GM19240 (cell line): ENCODE results near the gene SENP7.
"Not testable (repeated sequence)": the region's sequence is repeated elsewhere in the genome, so short reads cannot be mapped to it uniquely, and the experiment has no call there.

Experiments
- DNase-seq: peaks from one replicate; pipeline ENCODE4 v3.0.0; 2011; ENCODE audit warnings: low spot score; ENCODE audit not compliant: insufficient read length

Gene SENP7

DNA sequence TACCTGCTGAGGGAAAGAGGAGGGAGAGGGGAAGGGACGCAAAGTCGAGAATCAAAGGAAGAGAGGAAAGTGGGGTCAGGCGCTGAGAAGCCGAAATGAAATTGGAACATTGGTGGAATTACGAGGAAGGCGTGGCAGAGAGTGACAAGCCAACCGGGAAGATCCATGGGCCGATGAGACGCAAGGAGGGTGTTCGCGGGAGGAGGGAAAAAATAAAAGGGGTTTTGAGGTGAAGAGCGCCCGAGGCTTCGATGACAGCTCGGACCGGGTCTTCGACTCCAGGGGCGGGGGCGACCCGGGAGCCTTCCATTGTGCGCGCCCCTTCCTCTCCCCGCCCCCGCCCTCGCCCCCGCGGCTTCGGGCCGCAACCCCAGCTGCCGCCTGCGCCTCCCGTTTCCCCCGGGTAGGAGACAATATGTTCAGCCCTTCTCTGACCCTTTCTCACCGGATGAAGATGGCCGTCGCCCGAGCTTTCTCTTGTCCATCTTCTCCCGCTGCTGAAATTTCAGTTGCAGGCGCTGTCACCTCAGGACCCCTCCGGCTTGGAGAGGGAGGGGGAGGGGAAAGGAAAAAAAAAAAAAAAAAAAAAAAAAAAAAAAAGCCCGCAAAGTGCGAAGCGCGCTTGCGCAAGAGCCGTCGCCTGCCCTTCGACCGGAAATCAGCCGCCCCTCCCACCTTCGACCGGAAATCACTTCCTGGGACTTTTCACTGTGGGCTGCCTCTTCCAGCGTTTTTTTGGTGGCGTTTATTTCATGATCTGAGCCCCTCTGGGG, at the start of gene SENP7:
Gene SENP7 (minus strand): TSS at position 567 of the 773 bp plus-strand sequence. CDS start 82 bp downstream, at position 485.
- DNase-seq: peak; percentile 56

- DNase-seq: peak; percentile 85
Observed at GRCh38 chr3:101561630-101562328, 48.8 kb upstream of the SENP7 start, which contains the start of gene TRMT10C. Gene TRMT10C (plus strand): TSS chr3:101561868. CDS start chr3:101564782, 2,914 bp downstream.

DNA sequence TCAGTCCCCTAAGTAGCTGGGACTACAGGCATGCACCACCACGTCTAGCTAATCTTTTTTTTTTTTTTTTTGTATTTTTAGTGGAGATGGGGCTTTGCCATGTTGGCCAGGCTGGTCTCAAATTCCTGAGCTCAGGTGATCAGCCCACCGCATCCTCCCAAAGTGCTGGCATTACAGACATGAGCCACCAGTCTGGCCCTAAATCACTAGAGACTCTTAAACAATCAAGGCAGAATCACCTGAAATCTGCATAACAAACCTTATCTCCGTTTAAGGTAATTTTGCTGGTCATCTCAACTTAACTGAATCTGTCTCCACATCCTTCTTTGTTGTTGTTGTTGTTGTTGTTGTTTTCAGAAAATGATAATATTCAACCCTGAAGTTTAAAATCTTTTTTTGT, 43.1 kb upstream of the SENP7 start:
- DNase-seq: no peak

GRCh38 chr3:101553381-101553780, 40.4 kb upstream of the SENP7 start:
- not testable (repeated sequence) for DNase-seq

- not testable (repeated sequence) for DNase-seq
Observed at GRCh38 chr3:101551359-101552081, 38.5 kb upstream of the SENP7 start.

GRCh38 chr3:101549473-101549872, 36.5 kb upstream of the SENP7 start:
- no peak for DNase-seq

DNA sequence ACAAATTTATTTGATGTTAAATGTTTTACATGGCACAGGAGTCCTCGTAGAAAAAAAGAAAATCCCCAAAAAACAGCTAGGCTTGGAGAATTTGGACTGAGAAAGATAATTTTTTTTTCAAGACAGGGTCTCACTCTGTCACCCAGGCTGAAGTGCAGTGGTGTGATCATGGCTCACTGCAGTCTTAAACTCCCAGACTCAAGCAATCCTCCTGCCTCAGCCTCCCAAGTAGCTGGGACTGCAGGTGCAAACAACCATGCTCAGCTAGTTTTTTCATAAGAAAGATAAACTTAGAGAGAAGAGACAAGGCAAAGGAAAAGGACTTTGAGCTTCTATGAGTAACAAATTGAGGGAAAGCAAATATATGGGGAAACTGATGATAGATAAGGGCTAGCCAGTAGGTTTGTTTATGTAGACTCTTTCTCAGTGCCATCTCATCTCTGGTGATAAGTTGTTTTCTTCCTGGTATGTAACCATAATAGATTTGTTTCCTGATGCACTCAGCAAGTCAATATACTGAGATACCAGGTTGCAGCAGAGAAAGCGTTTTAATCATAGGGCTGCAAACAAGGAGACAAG, 35.6 kb upstream of the SENP7 start:
- DNase-seq: no peak

DNA sequence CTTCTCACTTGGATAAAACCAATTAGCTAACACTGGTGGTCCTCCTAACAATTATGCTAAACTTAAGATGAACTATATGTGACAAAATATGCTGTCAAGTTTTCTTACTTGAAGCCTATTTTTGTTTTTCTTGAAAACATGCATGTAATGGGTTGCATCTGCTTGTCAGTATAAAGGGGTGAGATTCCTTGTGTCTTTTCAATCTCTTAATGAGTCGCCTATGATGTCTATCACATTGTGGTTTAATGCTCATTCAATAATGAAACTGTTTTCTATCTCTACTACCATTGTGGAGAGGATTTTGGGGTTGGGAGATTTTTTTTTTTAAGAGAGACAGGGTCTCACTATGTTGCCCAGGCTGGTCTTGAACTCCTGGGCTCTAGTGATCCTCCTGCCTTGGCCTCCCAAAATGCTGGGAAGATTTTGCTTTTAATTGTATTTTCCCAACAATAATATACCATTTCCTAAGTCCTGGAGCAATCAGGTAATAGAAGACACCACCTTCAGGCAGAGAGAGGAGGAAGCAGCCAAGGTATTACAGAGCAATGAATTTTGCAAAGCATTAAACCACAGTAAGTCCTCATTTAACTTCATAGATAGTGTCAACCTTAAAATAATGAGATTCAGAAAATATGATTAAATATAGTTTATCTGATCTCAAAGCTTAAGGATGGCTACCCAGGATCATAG, 31.3 kb upstream of the SENP7 start:
- DNase-seq: no peak

GRCh38 chr3:101542957-101543356, 29.9 kb upstream of the SENP7 start:
- DNase-seq: no peak

- DNase-seq: not testable (repeated sequence)
Observed at GRCh38 chr3:101536955-101537354, 23.9 kb upstream of the SENP7 start.

DNA sequence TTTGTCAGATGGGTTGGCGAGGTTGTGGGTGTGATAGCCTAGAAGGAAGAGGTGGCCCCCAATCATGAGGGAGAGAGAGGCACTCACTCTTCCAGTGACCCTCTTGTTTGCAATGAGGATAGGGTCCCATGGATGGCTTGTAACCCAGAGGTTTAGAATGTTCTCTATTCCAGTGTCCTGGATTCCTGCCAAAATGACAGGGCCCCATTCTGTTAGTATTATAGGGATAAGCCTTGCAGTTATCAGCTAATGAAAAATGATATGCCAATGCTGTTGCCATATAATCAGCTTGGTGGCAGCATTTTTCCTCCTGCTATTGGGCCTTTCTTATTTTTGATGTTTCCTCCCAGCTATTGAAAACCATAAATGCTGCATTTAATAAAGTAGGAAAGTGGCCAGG, 23.3 kb upstream of the SENP7 start:
- no peak for DNase-seq

- DNase-seq: no peak
Observed at GRCh38 chr3:101535221-101535620, 22.2 kb upstream of the SENP7 start.

DNA sequence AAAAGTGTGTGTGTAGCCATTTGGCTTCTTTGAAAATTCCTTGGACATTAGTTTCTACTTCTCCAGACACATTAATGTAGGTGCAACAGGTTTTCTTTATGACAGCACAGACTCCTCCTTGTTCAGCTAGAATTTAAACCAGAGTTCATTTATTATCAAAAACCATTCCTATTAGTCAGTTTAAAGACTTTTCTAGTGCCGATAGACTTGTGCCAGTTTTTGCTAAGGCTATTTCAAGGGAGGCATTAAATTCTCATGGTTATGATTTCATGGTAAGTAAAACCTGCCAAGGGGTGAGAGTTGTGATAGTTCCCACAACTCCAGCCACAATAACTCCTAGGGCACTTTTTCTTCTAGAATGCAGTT, 20.6 kb upstream of the SENP7 start:
- DNase-seq: no peak

DNA sequence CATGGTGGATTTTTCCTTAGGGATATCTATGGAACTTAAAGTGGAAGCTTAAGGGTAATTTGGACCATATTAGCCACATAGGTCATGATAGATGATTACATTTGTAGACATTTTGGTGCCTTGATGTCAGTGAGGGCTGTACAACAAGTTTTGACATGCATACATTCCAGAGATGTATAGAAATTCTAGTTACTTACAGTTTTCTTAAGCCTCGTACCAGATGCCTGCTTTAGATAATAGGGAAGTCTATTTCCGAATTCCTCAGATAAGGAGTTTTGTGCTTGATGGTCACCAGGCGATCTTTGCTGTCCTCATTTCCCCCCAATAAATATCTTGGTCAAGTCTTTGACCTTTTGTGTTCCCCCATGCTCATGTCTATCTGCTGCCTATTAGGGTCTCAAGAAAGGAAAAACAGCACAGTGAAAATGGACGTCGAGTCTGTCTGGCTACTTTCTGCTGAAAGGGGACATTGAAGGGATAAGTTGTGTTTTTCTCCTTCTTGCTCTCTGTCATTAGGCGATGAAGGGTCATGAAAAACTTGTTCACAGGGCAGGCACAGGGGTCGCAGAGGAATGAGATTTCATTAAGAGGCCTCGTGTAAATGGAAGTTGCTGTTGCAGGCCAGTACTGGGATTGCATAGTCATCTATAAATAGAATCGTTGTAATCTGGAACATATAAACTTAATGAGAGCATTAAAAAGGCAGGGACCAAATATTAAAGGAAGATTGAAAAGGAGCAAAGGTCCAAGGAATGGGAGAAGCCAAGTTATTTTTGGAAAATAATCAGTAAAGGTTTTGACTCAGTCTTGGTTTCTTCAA, 20.0 kb upstream of the SENP7 start:
- DNase-seq: no peak

DNA sequence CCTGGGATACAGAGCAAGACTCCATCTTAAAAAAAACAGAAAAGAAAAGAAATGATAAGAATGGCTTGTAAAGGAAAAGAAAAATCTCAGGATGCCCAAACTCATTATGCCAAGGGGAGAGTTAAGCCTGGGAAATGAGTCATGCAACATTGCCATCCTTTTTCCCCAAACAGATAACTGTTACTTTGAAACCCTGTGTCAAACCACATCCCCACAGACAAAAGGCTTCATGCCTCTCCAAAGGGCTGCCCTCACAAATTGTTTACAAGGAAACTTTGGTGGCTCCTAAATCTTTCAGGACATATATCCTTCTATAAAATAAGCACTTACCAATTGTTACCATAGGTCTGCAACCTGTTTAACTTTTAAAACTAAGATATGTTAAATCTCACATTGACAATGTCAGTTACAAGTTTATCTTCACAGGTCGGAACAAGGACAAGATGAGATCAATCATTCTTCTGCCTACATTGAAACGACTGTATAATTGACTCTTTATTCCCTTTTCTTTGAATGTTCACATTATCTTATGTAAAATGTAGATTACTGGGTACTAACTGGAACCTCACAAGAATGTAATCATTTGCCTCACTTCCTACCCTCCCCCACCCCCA, 18.6 kb upstream of the SENP7 start:
- DNase-seq: no peak

GRCh38 chr3:101530686-101531047, 17.7 kb upstream of the SENP7 start:
- no peak for DNase-seq

GRCh38 chr3:101529816-101530685, 17.0 kb upstream of the SENP7 start:
- no peak for DNase-seq

GRCh38 chr3:101527906-101528305, 14.9 kb upstream of the SENP7 start:
- no peak for DNase-seq

DNA sequence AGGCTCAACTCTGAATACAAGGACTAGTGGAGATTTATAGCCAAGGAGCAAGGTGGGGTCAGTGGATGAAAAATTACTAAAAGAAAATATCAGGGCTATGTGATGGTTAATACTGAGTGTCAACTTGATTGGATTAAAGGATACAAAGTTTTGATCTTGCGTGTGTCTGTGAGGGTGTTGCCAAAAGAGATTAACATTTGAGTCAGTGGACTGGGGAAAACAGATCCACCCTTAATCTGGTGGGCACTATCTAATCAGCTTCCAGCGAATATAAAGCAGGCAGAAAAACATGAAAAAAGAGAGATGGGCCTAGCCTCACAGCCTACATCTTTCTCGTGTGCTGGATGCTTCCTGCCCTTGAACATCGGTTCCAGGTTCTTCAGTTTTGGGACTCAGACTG, 14.4 kb upstream of the SENP7 start:
- no peak for DNase-seq
